ENCODE results near the gene SRRM4.
"Not testable (repeated sequence)": the region's sequence is repeated elsewhere in the genome, so short reads cannot be mapped to it uniquely, and the experiment has no call there.

Gene SRRM4

GRCh38 chr12:119006746-119007145, 25.4 kb downstream of the SRRM4 start:
- Histone ChIP-seq H3K27me3 (ENCODE audit: control insufficient read depth, insufficient read depth, low read length, poor library complexity, severe bottlenecking) (no peaks in the 10 kb centered on the region), H3K4me1 (ENCODE audit: control insufficient read depth, insufficient read depth, low read length) (peaks cover 58% of the 10 kb centered on the region), H3K4me3 (ENCODE audit: insufficient read depth, low read depth, low read length) (no peak overlapping the region), H3K36me3 (ENCODE audit: control insufficient read depth, insufficient read depth, low read length) (no peaks in the 10 kb centered on the region), H3K9me3 (ENCODE audit: control insufficient read depth, low read length) (no peaks in the 10 kb centered on the region), H3K27ac (ENCODE audit: insufficient read depth, low read depth, low read length, poor library complexity, severe bottlenecking) (no peak overlapping the region)
- WGBS, 2 experiments = 23 to 24% methylated on average over 5 of the region's 5 CpGs

- H3K36me3 ChIP-seq (ENCODE audit: control insufficient read depth, insufficient read depth, low read length); H3K4me3 ChIP-seq (ENCODE audit: insufficient read depth, low read depth, low read length); H3K27me3 ChIP-seq (ENCODE audit: control insufficient read depth, insufficient read depth, low read length, poor library complexity, severe bottlenecking); H3K27ac ChIP-seq (ENCODE audit: insufficient read depth, low read depth, low read length, poor library complexity, severe bottlenecking); H3K9me3 ChIP-seq (ENCODE audit: control insufficient read depth, low read length): not testable (repeated sequence)
- 71 to 88% methylated on average over 1 of the region's 1 CpG for WGBS, 2 experiments
- H3K4me1 ChIP-seq (ENCODE audit: control insufficient read depth, insufficient read depth, low read length) = peaks cover 61% of the 10 kb centered on the region
Observed at GRCh38 chr12:119008273-119008672, 26.9 kb downstream of the SRRM4 start.

GRCh38 chr12:119008691-119009221, 27.4 kb downstream of the SRRM4 start:
- Histone ChIP-seq H3K4me3 (ENCODE audit: insufficient read depth, low read depth, low read length) (peak overlapping the region; percentile 2), H3K4me1 (ENCODE audit: control insufficient read depth, insufficient read depth, low read length) (peaks cover 59% of the 10 kb centered on the region)
- 5% methylated on average over 20 of the region's 20 CpGs for WGBS, 2 experiments

GRCh38 chr12:119011231-119011630, 29.9 kb downstream of the SRRM4 start:
- Histone ChIP-seq H3K36me3 (ENCODE audit: control insufficient read depth, insufficient read depth, low read length) (no peaks in the 10 kb centered on the region), H3K9me3 (ENCODE audit: control insufficient read depth, low read length) (no peaks in the 10 kb centered on the region), H3K4me1 (ENCODE audit: control insufficient read depth, insufficient read depth, low read length) (peaks cover 38% of the 10 kb centered on the region), H3K4me3 (ENCODE audit: insufficient read depth, low read depth, low read length) (no peak overlapping the region), H3K27me3 (ENCODE audit: control insufficient read depth, insufficient read depth, low read length, poor library complexity, severe bottlenecking) (no peaks in the 10 kb centered on the region), H3K27ac (ENCODE audit: insufficient read depth, low read depth, low read length, poor library complexity, severe bottlenecking) (no peak overlapping the region)
- 54 to 67% methylated on average over 2 of the region's 2 CpGs for WGBS, 2 experiments

More at GRCh38 chr12:119008691-119009221, 27.4 kb downstream of the SRRM4 start:
- no peaks in the 10 kb centered on the region for H3K9me3 ChIP-seq (ENCODE audit: control insufficient read depth, low read length)
- H3K27ac ChIP-seq (ENCODE audit: insufficient read depth, low read depth, low read length, poor library complexity, severe bottlenecking) = peak overlapping the region; percentile 86
- no peaks in the 10 kb centered on the region for H3K27me3 ChIP-seq (ENCODE audit: control insufficient read depth, insufficient read depth, low read length, poor library complexity, severe bottlenecking)
- no peaks in the 10 kb centered on the region for H3K36me3 ChIP-seq (ENCODE audit: control insufficient read depth, insufficient read depth, low read length)

GRCh38 chr12:119012179-119012578, 30.8 kb downstream of the SRRM4 start:
- 45 to 49% methylated on average over 3 of the region's 3 CpGs for WGBS, 2 experiments
- H3K27me3 ChIP-seq (ENCODE audit: control insufficient read depth, insufficient read depth, low read length, poor library complexity, severe bottlenecking) = no peaks in the 10 kb centered on the region

GRCh38 chr12:119013023-119013422, 31.7 kb downstream of the SRRM4 start:
- Histone ChIP-seq H3K36me3 (ENCODE audit: control insufficient read depth, insufficient read depth, low read length) (no peaks in the 10 kb centered on the region), H3K9me3 (ENCODE audit: control insufficient read depth, low read length) (no peaks in the 10 kb centered on the region), H3K27me3 (ENCODE audit: control insufficient read depth, insufficient read depth, low read length, poor library complexity, severe bottlenecking) (no peaks in the 10 kb centered on the region), H3K4me1 (ENCODE audit: control insufficient read depth, insufficient read depth, low read length) (peaks cover 31% of the 10 kb centered on the region), H3K4me3 (ENCODE audit: insufficient read depth, low read depth, low read length) (no peak overlapping the region), H3K27ac (ENCODE audit: insufficient read depth, low read depth, low read length, poor library complexity, severe bottlenecking) (no peak overlapping the region)

More at GRCh38 chr12:119012179-119012578, 30.8 kb downstream of the SRRM4 start:
- peaks cover 33% of the 10 kb centered on the region for H3K4me1 ChIP-seq (ENCODE audit: control insufficient read depth, insufficient read depth, low read length)
- H3K27ac ChIP-seq (ENCODE audit: insufficient read depth, low read depth, low read length, poor library complexity, severe bottlenecking) = no peak overlapping the region
- no peak overlapping the region for H3K4me3 ChIP-seq (ENCODE audit: insufficient read depth, low read depth, low read length)
- H3K9me3 ChIP-seq (ENCODE audit: control insufficient read depth, low read length) = no peaks in the 10 kb centered on the region
- no peaks in the 10 kb centered on the region for H3K36me3 ChIP-seq (ENCODE audit: control insufficient read depth, insufficient read depth, low read length)

- Histone ChIP-seq H3K4me3 (ENCODE audit: insufficient read depth, low read depth, low read length) (no peak overlapping the region), H3K9me3 (ENCODE audit: control insufficient read depth, low read length) (no peaks in the 10 kb centered on the region), H3K4me1 (ENCODE audit: control insufficient read depth, insufficient read depth, low read length) (peaks cover 31% of the 10 kb centered on the region), H3K27me3 (ENCODE audit: control insufficient read depth, insufficient read depth, low read length, poor library complexity, severe bottlenecking) (no peaks in the 10 kb centered on the region), H3K27ac (ENCODE audit: insufficient read depth, low read depth, low read length, poor library complexity, severe bottlenecking) (no peak overlapping the region), H3K36me3 (ENCODE audit: control insufficient read depth, insufficient read depth, low read length) (no peaks in the 10 kb centered on the region)
- WGBS, 2 experiments = 71% methylated on average over 1 of the region's 1 CpG; no CpG with 5 or more reads in 1 of the 2 experiments
Observed at GRCh38 chr12:119014368-119014767, 33.0 kb downstream of the SRRM4 start.

- H3K4me3 ChIP-seq (ENCODE audit: insufficient read depth, low read depth, low read length) = no peak overlapping the region
- H3K27me3 ChIP-seq (ENCODE audit: control insufficient read depth, insufficient read depth, low read length, poor library complexity, severe bottlenecking) = no peaks in the 10 kb centered on the region
- WGBS, 2 experiments = 74 to 86% methylated on average over 2 of the region's 2 CpGs
- peaks cover 18% of the 10 kb centered on the region for H3K4me1 ChIP-seq (ENCODE audit: control insufficient read depth, insufficient read depth, low read length)
- H3K36me3 ChIP-seq (ENCODE audit: control insufficient read depth, insufficient read depth, low read length) = no peaks in the 10 kb centered on the region
- H3K9me3 ChIP-seq (ENCODE audit: control insufficient read depth, low read length) = no peaks in the 10 kb centered on the region
- H3K27ac ChIP-seq (ENCODE audit: insufficient read depth, low read depth, low read length, poor library complexity, severe bottlenecking) = no peak overlapping the region
Observed at GRCh38 chr12:119016715-119017114, 35.4 kb downstream of the SRRM4 start.

- no peak overlapping the region for H3K4me3 ChIP-seq (ENCODE audit: insufficient read depth, low read depth, low read length)
- H3K36me3 ChIP-seq (ENCODE audit: control insufficient read depth, insufficient read depth, low read length) = no peaks in the 10 kb centered on the region
Observed at GRCh38 chr12:119019166-119019565, 37.8 kb downstream of the SRRM4 start.

GRCh38 chr12:119020406-119021360, 39.3 kb downstream of the SRRM4 start:
- Histone ChIP-seq H3K4me1 (ENCODE audit: control insufficient read depth, insufficient read depth, low read length) (peaks cover 23% of the 10 kb centered on the region), H3K27me3 (ENCODE audit: control insufficient read depth, insufficient read depth, low read length, poor library complexity, severe bottlenecking) (no peaks in the 10 kb centered on the region), H3K36me3 (ENCODE audit: control insufficient read depth, insufficient read depth, low read length) (no peaks in the 10 kb centered on the region), H3K9me3 (ENCODE audit: control insufficient read depth, low read length) (no peaks in the 10 kb centered on the region), H3K4me3 (ENCODE audit: insufficient read depth, low read depth, low read length) (no peak overlapping the region), H3K27ac (ENCODE audit: insufficient read depth, low read depth, low read length, poor library complexity, severe bottlenecking) (no peak overlapping the region)
- WGBS, 2 experiments = 39 to 41% methylated on average over 21 of the region's 21 CpGs

More at GRCh38 chr12:119019166-119019565, 37.8 kb downstream of the SRRM4 start:
- Histone ChIP-seq H3K4me1 (ENCODE audit: control insufficient read depth, insufficient read depth, low read length) (peaks cover 13% of the 10 kb centered on the region), H3K9me3 (ENCODE audit: control insufficient read depth, low read length) (no peaks in the 10 kb centered on the region), H3K27me3 (ENCODE audit: control insufficient read depth, insufficient read depth, low read length, poor library complexity, severe bottlenecking) (no peaks in the 10 kb centered on the region), H3K27ac (ENCODE audit: insufficient read depth, low read depth, low read length, poor library complexity, severe bottlenecking) (no peak overlapping the region)
- WGBS, 2 experiments = 41 to 59% methylated on average over 2 to 3 of the region's 3 CpGs

Measured in ectodermal cell (in vitro differentiated cells).